A673 (cell line): ENCODE measurements around the gene ARHGAP32. TPM values are rescaled to one million over a fixed set of nuclear protein-coding genes. Genes with fewer than 3 reads are reported as not detected.
"Not testable (repeated sequence)": the region's sequence is repeated elsewhere in the genome, so short reads cannot be mapped to it uniquely, and the experiment has no call there.

Experiments
- BruUV-seq: library from RNA; stranded (reverse); fragments of 400-500 nt; replicated peaks from 2 replicates; lab custom pipeline; 2021; lab: Mats Ljungman, UMichigan
- CTCF ChIA-PET: fragments of 300-600 bp; sonication (Branson Sonifier 250); formaldehyde crosslinking; loops from one replicate; lab custom pipeline; 2022; ENCODE audit warnings: antibody characterized with exemption; lab: Charles Lee
- POLR2A ChIA-PET: fragments of 300-600 bp; sonication (Branson Sonifier 250); formaldehyde crosslinking; loops from one replicate; lab custom pipeline; 2022; ENCODE audit warnings: antibody characterized with exemption; ENCODE audit not compliant: low non-redundant PET; lab: Charles Lee
- DNase-seq: peaks from one replicate; pipeline ENCODE4 v3.0.0-alpha.2; 2015; ENCODE audit warnings: low spot score
- H3K27ac ChIP-seq: fragments of 200-600 bp; sonication (generic); 2 replicates; pipeline ENCODE4 v1.5.1; 2016; ENCODE audit warnings: mixed run types, low read depth, mild to moderate bottlenecking, mixed read lengths, antibody characterized with exemption, low read length; ENCODE audit not compliant: poor library complexity, severe bottlenecking
- H3K27me3 ChIP-seq: fragments of 200-600 bp; sonication (generic); replicated peaks from 2 replicates; pipeline ENCODE4 v1.6.1; 2017; ENCODE audit warnings: mixed run types, low read depth, mild to moderate bottlenecking, mixed read lengths, antibody characterized with exemption, low read length; ENCODE audit not compliant: insufficient read depth, poor library complexity
- H3K36me3 ChIP-seq: fragments of 200-600 bp; sonication (generic); 2 replicates; pipeline ENCODE4 v1.6.1; 2016; ENCODE audit warnings: mixed run types, mild to moderate bottlenecking, mixed read lengths, antibody characterized with exemption, low read length; ENCODE audit not compliant: insufficient read depth, poor library complexity, severe bottlenecking
- H3K4me1 ChIP-seq: fragments of 200-600 bp; sonication (generic); 2 replicates; pipeline ENCODE4 v1.6.1; 2017; ENCODE audit warnings: mixed run types, mild to moderate bottlenecking, mixed read lengths, antibody characterized with exemption, low read length; ENCODE audit not compliant: insufficient read depth, poor library complexity, severe bottlenecking
- H3K4me3 ChIP-seq: fragments of 200-600 bp; sonication (generic); 2 replicates; pipeline ENCODE4 v1.5.1; 2016; ENCODE audit warnings: low read depth, mixed run types, mild to moderate bottlenecking, mixed read lengths, low read length; ENCODE audit not compliant: poor library complexity, severe bottlenecking
- H3K9me3 ChIP-seq: fragments of 200-600 bp; sonication (generic); 2 replicates; pipeline ENCODE4 v1.6.1; 2016; ENCODE audit warnings: mixed run types, low read depth, mild to moderate bottlenecking, mixed read lengths, antibody characterized with exemption, low read length; ENCODE audit not compliant: poor library complexity, severe bottlenecking
- CTCF ChIP-seq: fragments of 300-800, 200-600 bp; sonication (generic); conservative IDR thresholded peaks from 2 replicates; pipeline ENCODE4 v1.5.1; 2017; ENCODE audit warnings: low read depth, mild to moderate bottlenecking, antibody characterized with exemption, low read length, moderate library complexity, mixed read lengths
- EZH2 ChIP-seq: fragments of 200-600 bp; sonication (generic); IDR thresholded peaks from 2 replicates; pipeline ENCODE4 v1.6.1; 2017; ENCODE audit warnings: borderline replicate concordance, low read depth, mild to moderate bottlenecking, mixed read lengths, antibody characterized with exemption, low read length; ENCODE audit not compliant: poor library complexity, severe bottlenecking
- intact Hi-C: fragments of 100-400 bp; cut with micrococcal nuclease; formaldehyde crosslinking; loops from one replicate; pipeline ENCODE4 v1.10.0; 2022; ENCODE audit not compliant: unreplicated experiment
- total RNA-seq: library from RNA; stranded (reverse); gene quantifications from 2 replicates; pipeline ENCODE4 v1.2.3, GENCODE V29; 2021

Gene ARHGAP32
- total RNA-seq, 1 experiment from 2014 or later = 42.8 TPM

- peaks cover 5% of the 10 kb centered on the region for H3K4me1 ChIP-seq
- H3K36me3 ChIP-seq = no peaks in the 10 kb centered on the region
- H3K27ac ChIP-seq = no peak overlapping the region
- POLR2A ChIA-PET = no interaction called here
- no peak overlapping the region for H3K4me3 ChIP-seq
- TF ChIP-seq CTCF = no peak
- no peak for TF ChIP-seq EZH2
- no TSS peak for BruUV-seq
- no peaks in the 10 kb centered on the region for H3K27me3 ChIP-seq
- no peaks in the 10 kb centered on the region for H3K9me3 ChIP-seq
- CTCF ChIA-PET = no interaction called here
- intact Hi-C loops = no loop called here
- DNase-seq = no peak
These were observed 2.0 kb downstream of the ARHGAP32 start for GRCh38 chr11:129190087-129190486.

- ChIA-PET POLR2A (no interaction called here), CTCF (no interaction called here)
- Histone ChIP-seq H3K9me3 (no peaks in the 10 kb centered on the region), H3K27me3 (no peaks in the 10 kb centered on the region), H3K4me1 (peaks cover 5% of the 10 kb centered on the region), H3K27ac (no peak overlapping the region), H3K4me3 (no peak overlapping the region), H3K36me3 (no peaks in the 10 kb centered on the region)
- intact Hi-C loops = no loop called here
- no peak for DNase-seq
- no TSS peak for BruUV-seq
- TF ChIP-seq CTCF = no peak
These were observed 2.5 kb downstream of the ARHGAP32 start for GRCh38 chr11:129189646-129190045.

GRCh38 chr11:129185082-129185481 lies 7.0 kb downstream of the ARHGAP32 start:
- DNase-seq, H3K9me3 ChIP-seq, H3K27me3 ChIP-seq, H3K27ac ChIP-seq, BruUV-seq, H3K36me3 ChIP-seq, H3K4me1 ChIP-seq, CTCF ChIA-PET, POLR2A ChIA-PET, intact Hi-C loops, H3K4me3 ChIP-seq: not testable (repeated sequence)

GRCh38 chr11:129184581-129184980 lies 7.5 kb downstream of the ARHGAP32 start:
- intact Hi-C loops = no loop called here
- no peak for DNase-seq
- ChIA-PET POLR2A (no interaction called here), CTCF (no interaction called here)
- no peak overlapping the region for H3K4me3 ChIP-seq
- H3K27ac ChIP-seq = no peak overlapping the region
- no peaks in the 10 kb centered on the region for H3K9me3 ChIP-seq
- no peaks in the 10 kb centered on the region for H3K27me3 ChIP-seq
- no peaks in the 10 kb centered on the region for H3K4me1 ChIP-seq
- no peaks in the 10 kb centered on the region for H3K36me3 ChIP-seq
- BruUV-seq = no TSS peak
- TF ChIP-seq EZH2 = no peak
- TF ChIP-seq CTCF = no peak
